NCI-H226 (cell line): Measurements from ENCODE around the gene MAP1LC3B.
A peak's percentile ranks its signal among the peaks of the same experiment; 100 is the strongest.

Experiments
- DNase-seq: peaks from one replicate; pipeline ENCODE4 v3.0.0-alpha.2; 2015

The MAP1LC3B gene

DNA sequence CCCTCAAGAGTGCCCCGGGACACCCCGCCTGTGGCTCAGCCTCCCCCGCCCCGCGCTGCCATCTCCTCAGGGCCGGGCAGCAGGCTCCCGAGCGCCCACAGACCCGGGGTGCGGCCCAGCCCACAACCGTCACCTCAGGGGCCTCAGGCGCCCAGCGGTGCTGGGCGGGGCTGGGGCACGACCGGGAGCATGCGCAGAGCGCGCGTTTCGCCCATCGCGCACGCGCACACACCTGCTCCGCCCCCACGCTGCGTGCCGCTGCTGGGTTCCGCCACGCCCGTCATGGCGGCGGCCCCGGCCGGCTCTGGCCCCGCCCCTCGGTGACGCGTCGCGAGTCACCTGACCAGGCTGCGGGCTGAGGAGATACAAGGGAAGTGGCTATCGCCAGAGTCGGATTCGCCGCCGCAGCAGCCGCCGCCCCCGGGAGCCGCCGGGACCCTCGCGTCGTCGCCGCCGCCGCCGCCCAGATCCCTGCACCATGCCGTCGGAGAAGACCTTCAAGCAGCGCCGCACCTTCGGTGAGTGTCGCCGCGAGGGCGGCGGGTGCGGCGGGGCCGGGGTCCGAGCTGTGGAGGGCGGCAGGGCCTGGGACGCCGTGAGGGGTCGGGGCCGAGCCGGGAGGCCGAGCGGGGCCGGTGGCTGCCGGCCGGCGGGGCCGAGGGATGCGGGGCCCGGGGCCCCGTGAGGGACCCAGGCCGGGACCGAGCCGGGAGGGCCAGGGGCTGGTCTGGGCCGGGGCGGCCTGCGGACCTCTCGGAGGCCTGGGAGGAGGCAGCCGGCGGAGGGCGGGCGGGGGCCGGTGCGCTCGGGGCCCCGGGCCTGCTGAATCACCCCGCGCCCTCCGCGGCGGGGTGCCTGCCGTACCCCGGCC lies at the start of gene MAP1LC3B:
MAP1LC3B (plus strand) TSS at position 387 of the 871 bp plus-strand sequence; CDS start at position 479, 92 bp downstream.
- peak; percentile 83 for DNase-seq

DNA sequence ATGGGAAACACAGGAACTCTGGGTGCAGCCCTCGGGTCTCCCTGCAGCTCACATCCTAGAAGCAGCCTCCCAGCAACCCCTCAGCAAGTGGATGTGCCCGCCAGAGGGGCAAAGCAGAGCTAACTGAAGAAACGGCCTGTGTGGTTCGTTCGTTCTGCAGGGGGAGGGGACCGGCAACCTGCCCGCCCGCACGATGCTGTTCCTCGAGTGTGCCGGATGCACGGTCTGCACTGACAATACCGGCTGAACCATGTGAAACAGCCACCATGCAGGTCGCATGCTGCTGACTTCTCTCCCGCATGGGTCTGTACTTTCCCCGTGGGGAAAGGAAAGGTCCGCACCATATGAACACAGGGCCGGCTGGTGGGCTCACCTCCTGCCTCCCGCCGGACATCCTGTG lies 49.6 kb upstream of the MAP1LC3B start:
- no peak for DNase-seq

DNA sequence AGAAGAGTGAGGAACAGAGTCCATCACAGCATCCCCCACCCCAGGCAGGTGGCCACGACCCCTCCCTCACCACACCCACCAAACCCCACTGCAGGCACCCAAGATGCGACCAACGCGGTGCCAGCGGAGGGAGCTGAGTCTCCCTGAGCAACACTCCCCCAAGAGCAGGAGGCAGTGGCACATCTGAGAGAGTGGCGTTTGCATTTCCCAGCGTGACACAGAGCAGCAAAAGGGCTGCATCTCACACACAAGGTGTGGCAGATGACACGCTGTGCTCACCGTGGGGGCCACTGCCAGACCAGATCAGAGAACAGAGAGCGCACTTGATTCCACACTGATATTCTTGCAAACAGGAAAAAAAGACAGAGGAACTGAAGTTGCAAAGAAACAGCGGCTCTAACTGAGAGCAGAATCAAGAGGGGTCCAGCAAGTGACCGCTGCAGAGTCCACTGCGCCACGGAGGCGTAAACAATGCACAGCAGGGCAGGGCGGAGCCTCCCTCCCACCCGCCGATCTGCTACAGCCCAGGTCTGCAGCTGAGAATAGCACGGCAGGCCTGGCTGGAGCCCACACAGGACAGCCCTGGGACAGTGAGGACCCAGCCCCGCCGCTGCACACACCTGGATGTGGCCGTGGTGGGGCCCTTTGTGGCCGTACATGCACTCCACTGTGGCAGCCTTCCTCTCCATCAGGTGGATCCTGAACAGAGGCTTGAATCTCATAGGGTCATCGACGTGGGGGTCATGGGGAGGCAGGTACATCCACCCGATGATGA lies 49.0 kb upstream of the MAP1LC3B start:
- no peak for DNase-seq

DNA sequence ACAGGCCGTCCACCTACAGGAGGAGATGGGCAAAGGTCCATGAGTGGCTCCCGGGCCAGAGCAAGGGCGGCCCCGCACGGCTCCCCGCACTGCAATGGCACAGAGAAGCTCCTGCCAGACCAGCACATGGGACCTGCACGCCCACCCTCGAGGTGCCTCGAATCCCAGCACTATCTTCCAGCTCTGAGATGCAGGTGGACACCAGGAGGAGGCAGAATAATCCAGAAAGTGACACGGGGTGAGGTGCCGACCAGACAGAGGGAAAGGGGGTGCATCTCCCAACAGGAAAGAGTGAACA lies 48.4 kb upstream of the MAP1LC3B start:
- DNase-seq, result no peak

DNA sequence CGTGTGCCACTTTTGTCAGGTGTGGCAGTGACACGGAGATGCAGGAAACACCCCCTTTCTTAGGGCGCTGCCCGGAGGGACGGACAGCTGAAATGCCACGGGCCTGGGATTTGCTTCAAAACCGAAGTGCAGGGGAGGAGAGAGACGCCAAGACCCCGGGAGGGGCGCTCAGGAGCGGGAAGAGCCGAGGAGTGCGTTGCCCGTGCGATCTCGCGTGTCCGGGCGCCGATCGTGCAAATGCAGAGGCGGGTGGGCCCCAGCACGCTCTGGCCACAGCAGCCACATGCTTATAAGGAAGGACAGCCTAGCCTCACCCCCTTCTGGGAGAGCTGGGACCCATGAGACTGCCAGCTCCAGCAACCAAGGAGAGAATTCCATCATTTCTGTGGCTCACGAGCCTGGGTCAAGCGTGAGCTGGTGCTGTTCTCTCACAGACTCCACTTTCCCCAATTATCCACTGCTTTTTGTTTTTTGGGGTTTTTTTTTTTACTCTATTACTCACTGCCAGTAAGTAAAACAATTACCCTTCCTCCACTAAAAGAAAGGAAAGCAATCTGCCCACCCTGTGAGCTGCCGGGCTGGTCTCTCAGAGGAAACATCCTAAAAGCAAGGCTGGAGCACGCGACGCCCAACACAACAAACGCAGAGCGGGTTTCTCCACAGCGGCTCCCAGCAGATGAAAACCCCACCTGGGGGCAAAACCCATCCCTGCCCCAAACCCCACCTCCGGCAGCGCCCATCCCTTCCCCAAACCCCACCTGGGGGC lies 47.8 kb upstream of the MAP1LC3B start:
- DNase-seq, result no peak

DNA sequence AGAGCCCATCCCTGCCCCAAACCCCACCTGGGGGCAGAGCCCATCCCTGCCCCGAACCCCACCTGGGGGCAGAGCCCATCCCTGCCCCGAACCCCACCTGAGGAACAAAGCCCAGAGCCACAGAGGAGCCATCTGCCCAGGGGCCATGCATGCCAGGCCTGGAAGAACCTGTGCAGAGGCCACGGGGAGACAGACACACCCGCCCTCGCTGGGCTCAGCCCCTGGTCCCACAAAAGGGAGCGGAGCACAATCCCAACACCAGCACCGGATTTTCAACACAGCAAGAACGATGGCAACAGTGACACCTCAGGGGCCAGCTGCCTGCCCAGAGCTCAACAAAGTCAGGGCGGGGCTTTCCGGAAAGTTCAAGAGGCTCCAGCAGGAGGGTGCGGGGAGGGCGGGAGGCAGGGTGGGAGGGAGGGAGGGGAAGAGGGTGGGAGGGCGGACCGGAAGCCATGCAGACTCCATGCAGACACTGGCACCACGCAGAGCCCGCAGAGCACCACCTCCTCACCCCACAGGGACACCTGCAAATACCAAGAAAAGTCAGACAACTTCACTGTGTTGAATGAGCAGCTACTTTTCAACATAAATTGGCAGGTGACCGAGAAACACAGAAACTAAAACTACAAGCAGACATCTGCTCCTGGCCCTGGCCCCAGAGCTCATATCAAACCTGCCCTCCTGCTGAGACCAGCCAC lies 47.1 kb upstream of the MAP1LC3B start:
- DNase-seq, result no peak

DNA sequence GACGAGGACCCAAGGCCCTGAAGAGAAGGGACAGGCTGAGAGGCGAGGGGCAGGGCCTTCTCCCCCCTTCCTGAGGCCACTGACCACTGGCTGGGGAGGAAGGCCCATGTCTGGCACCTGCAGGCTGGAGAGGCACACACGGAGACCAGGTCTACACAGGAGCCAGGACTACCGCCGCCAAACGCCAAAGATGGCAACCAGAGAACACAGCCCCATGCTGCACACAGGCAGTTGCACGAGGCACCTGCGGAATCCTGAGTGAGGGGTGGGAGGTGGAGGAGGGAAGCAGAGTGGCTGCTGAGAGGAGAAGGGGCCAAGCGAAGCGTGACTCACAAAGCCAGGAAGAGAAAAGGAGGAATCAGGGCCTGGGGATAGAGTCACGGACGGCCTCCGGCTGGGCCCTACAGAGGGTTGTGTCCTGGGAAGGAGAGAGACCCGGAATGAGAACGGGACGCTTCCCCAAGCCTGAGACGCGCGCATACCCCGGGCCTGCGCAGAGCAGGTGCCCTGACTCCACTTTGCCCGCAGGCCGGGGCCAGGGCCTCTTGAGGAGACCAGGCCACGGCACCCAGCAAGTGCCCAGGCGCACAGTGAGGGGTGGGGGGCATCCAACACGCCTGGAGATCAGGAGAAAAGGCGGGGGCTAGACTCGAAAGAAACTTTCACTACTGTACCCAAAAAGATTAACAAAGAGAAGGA lies 46.3 kb upstream of the MAP1LC3B start:
- no peak for DNase-seq

DNA sequence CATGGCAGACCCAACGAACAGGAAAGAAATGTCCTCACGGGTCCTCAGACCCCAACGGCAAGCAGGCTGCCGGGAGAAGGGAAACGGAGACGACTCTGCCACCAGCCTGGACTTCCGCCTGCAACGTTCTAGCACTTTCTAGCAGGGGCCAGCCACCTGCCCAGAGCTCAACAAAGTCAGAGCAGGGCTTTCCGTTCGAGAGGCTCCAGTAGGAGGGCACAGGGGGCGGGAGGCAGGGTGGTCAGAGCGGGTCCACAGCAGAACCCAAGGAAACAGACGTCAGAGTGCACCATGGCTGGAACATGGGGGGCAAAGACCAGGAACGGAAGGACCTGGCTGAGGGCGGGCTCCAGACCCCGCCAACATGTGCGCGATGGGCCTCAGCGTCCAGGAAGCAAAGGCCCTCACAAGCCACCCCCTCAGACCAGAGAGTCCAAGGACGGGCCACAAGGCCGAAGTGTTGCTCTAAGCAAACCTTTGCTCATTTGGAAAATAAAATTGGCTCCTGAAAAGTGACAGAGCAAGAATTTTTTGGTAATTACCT lies 45.5 kb upstream of the MAP1LC3B start:
- DNase-seq, result no peak

DNA sequence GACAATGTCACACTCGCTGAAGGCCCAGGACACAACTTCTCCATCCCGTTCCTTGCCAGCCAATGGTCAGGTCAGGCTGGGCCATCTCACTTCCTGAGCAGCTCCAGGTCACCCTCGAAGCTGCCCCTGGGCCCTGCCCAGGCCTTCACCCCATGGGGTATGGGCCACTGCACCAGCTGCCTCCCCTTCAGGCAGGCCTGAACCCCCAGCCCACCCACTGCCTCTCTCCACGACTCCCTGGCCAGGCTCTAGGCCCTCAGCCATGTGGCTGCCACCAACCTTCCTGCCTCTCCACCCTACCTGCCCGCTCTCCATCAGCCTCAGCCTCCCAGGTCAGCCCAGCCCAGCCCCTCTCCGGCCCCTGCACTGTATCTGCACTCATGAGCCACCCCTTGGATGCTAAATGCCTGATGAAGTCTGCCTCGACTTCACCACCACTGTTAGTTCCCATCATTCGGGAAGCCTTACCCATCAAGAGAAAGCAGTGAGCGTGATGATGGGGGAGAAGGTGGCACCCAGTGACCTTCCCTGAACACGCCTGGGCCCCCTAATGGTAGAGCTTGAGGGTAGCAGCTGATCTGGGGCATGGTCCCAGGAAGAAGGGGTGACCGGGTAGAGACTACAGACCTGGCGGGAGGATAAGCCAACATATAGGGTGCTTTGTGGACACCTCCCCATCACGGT lies 44.1 kb upstream of the MAP1LC3B start:
- no peak for DNase-seq

DNA sequence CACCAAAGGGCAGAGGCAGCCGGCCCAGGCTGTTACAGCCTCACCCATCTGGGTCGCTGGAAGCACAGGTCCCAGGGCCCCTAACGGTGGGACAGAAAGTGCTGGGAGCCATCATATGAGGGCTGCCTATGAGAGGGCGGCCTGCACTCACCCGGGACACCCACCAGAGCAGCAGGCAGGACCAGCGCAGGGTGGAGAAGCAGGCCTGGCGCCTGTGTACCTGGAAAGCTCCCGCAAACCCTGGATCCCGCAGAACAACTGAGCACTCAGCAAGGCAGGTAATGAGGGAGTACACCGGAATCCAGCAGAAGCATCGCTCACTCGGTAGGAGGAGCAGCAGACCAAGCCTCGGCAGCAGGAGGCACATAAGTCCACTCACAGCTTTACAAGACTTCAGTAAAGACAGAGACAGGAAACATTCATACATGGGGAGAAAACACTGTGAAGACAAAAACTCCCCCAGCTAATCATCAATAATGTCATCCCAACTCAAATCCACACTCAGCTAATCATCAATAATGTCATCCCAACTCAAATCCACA lies 43.4 kb upstream of the MAP1LC3B start:
- DNase-seq, result no peak

DNA sequence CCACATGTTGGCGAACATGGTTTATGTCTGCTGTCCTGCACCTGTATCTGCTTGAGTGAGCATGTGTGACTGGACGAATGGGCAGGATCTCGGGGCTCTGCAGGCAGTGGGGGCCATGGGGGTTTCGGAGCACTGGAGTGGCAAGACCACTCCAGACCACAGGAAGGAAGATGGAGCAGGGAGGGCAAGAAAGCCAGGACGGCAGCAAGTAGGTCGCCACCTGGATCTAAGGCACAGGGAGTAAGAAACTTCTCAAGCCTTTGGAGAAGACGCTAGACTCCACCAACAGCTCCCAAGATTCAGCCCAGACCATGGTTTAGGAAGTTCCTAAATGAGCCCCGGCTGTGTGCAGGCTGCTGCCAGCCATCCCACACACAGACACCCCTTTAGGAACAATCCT lies 42.1 kb upstream of the MAP1LC3B start:
- DNase-seq, result no peak

DNA sequence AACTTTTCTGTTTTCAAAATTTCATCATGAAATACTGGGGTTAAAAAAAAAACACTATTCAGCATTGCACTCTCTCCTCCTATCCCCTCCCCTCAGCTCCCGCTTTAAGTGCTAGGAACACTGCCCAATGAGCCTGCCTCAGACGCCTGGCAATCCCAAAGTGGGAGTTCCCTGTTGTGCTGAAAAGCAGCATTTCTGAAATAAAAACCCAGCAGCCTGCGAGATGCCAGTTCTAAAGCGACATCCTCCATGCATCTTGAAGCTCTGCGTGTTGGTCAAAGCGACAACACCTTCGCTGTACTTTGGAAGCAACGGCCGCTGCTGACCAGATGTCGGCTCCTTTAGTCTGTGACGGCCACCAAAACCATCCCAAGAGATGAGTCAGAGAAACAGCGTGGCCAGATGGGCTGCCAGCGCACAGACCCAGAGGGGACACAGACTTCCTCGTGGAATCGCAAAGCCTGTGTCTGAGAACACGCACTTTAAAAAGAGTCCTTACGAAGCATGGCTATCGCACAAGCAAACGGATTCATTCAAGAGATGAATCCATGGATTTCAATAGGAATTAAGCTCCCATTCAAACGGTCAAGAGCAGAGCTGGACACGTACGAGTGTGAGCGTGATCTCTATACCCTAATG lies 41.3 kb upstream of the MAP1LC3B start:
- DNase-seq, result no peak

DNA sequence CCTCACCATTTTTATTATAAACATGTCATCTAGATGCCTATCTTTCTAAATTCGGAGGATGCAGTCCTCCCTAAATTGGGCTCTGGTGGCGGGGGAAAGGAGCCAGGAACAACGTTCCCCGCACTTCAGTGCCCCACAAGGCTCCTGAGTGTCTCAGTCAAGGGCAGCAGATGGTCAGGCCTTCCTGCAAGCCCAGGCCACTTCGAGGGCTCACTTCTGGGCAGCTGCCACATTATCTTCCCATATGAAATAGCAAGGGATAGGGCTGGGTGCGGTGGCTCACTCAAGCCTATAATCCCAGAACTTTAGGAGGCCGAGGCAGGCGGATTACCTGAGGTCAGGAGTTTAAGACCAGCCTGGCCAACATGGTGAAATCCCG lies 40.8 kb upstream of the MAP1LC3B start:
- no peak for DNase-seq

DNA sequence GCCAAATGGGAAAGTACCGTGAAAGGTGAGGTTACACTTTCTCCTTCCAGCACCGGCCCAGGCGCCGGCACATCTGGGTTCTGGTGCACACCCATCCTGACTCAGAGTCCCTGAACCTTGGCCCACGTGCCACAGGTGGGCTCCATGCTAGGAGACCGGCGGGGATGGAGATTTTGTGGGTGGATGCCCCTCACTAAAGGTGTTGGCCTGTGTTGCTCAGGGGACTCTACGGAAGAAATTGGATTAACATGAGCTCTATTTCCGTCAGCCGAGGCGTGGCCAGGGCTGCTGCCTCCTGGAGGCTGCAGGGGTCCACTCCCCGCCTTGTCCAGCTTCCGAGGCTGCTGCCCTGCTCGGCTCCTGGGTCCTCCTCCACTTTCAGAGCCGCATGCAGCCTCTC lies 39.3 kb upstream of the MAP1LC3B start:
- no peak for DNase-seq

DNA sequence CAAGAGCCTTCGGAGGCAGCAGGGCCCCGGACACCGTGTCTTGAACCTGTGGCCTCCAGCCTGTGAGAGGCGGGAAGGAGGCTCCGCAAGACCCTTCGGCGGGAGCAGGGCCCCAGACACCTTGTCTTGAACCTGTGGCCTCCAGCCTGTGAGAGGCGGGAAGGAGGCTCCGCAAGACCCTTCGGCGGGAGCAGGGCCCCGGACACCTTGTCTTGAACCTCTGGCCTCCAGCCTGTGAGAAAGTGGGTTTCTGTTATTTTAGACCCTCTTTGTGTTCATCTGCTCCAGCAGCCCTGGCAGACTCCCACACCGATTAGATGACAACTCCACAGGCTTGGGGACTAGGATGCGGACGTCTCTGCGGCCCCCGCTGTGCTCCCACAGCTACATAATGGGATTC lies 38.5 kb upstream of the MAP1LC3B start:
- DNase-seq, result no peak

DNA sequence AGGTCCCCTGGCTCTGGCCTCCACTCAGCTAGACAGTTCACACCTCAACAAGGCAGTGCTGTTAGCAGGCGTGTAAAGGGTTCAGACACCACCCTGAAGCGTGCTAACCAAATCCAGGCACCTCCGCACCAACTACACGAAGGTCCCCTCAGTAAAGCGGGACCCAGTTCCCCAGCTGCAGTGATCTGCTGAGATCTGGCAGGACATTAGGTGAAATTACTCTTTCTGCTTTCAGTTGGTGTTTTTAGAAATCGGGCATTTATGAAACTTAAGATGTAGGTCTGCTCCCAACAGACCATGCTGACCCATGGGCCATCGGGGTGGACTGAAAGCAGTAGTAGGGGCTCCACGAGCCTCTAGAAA lies 35.7 kb upstream of the MAP1LC3B start:
- DNase-seq, result no peak

DNA sequence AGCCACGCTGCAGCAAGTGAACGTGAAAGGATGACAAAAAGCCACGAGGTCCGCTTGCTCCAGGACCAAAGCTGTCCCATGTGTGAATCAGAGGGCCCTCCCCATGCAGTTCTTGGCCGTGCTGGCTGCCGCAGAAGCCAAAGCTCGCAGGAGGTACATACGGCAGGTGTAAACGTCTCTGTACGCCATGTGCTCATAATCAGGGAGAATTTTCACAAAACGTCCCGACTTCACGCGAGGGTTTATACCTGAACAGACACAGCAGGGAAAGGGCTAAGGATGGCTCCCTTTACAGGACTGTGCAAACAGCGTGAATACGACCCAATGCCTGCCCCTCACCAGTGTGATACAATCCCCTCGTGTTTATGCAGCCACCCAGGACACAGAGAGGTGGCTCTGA lies 33.9 kb upstream of the MAP1LC3B start:
- DNase-seq, result no peak

DNA sequence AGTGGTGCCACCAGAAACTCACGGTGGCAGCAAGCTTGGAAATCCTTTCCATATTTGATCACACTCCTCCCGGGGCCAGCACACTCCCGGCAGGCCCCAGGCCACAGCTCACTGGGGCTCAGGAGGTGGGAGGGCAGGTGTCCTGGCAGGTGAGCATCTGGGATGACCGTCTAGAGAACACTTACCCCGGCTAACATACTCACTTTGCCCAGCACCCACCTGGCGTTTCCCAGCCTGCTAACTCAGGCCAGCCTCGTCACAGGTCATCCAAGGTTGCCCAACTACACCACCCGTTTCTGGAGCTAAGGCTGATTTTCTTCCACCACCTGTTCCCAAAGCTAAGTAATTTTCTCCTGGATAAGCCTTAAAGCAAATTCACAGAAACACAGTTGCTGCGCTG lies 33.4 kb upstream of the MAP1LC3B start:
- no peak for DNase-seq

DNA sequence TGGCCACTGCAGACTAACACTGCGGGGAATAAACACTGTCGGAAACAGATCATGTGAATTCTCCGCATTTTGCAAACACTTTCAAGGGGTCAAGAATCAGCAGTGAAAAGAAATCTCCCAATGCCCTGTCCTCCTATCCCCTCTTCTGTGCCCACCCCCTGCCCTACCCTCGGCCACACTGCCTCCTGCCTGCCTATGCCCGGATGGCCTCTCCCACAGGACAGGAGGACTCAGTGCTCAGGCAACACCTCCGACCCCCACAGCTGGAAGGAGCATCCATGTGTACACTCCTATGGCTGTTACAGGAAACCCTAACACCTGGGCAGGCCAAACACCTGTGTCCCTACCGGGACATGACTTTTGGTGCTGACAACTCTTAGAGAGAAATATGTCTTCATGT lies 33.0 kb upstream of the MAP1LC3B start:
- DNase-seq, result no peak

DNA sequence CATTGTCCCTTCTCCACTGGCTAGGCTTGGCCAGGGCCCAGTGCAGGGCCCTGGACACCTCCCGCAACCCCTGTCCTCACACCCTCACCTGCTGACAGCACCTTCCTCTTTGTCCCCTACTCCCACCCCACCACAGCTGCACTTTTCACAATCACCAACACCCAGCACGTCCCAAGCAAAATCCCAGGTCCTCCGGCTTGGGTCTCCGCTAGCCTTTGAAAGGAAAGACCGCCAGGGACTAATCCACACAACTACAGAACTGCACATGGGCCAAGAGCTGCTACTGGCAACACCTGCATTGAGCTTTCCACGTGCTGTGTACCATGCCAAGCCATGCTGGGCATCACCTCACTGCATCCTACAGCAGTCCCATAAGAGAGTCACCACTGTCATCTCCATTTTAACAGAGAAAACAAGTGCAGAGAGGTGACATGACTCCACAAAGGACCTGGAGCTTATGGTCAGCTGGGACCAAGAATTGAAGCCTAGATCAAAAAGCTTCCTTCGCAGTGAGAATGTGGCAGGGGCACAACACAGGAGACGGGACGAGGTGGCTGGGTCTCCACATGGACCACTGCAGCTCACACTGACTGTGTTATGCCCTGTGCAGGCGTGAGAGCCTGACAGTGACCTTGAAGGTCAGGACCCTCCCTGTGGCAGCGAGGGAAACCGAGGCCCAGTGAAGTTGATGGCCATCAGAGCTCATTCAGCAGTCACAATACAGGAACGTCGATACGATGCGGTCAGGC lies 31.1 kb upstream of the MAP1LC3B start:
- no peak for DNase-seq
